ENCODE results near the gene FAM186B. TPM values are rescaled to one million over a fixed set of nuclear protein-coding genes. Genes with fewer than 3 reads are reported as not detected.

The FAM186B gene
- total RNA-seq, 1 experiment from 2014 or later, result 0.19 TPM

DNA sequence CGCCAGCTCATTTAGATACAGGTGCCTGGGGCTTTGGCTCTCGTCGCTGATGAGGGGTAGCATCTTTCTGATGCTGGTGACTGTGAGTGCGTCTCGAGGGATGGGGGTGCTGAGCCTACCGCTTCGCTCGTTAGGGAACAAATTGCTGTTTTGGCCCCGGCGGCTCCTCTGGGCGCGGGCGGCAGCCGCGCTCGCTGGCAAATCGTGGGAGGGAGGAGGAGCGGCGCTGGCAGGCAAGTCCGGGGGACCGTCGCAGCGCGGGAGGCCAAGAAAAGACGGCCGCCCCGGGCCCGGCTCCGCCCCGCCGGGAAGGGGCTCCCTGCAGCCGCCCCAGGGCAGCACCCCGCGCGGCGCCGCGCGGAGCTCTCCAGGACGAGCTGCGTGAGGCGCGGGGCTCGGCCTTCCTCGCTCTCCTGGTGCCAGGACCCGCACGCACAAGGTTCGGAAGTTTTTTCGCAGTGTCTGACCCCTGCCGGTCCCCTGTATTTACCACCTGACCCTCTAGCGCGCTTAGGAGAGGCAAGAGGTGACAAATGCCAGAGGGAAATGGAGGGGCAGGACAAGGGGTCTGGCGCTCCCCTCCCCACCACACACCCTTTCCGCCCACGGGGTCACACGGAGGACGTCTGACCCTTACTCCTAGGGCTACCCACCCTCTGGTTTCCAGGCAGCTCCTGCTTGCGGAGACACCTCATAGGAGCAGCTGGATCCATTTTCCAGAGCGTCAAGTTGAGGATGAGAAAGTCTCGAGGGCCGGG is 67.5 kb downstream of the FAM186B start:
- Histone ChIP-seq H3K36me3 (ENCODE audit: insufficient read depth, low read length, poor library complexity, severe bottlenecking) (no peaks in the 10 kb centered on the region), H3K27ac (ENCODE audit: low read depth, low read length, poor library complexity, severe bottlenecking) (no peak overlapping the region), H3K9me3 (ENCODE audit: low read depth, low read length, poor library complexity, severe bottlenecking) (no peaks in the 10 kb centered on the region), H3K4me1 (ENCODE audit: insufficient read depth, low read length, poor library complexity, severe bottlenecking) (peaks cover 11% of the 10 kb centered on the region), H3K4me3 (ENCODE audit: low read depth, low read length, poor library complexity, severe bottlenecking) (peak overlapping the region; percentile 60), H3K27me3 (replicated peaks; ENCODE audit: insufficient read depth, low read depth, low read length, poor library complexity) (no peaks in the 10 kb centered on the region)
- TF ChIP-seq, protein P1, sequence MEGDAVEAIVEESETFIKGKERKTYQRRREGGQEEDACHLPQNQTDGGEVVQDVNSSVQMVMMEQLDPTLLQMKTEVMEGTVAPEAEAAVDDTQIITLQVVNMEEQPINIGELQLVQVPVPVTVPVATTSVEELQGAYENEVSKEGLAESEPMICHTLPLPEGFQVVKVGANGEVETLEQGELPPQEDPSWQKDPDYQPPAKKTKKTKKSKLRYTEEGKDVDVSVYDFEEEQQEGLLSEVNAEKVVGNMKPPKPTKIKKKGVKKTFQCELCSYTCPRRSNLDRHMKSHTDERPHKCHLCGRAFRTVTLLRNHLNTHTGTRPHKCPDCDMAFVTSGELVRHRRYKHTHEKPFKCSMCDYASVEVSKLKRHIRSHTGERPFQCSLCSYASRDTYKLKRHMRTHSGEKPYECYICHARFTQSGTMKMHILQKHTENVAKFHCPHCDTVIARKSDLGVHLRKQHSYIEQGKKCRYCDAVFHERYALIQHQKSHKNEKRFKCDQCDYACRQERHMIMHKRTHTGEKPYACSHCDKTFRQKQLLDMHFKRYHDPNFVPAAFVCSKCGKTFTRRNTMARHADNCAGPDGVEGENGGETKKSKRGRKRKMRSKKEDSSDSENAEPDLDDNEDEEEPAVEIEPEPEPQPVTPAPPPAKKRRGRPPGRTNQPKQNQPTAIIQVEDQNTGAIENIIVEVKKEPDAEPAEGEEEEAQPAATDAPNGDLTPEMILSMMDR (conservative IDR thresholded peaks at IDR 0.05; ENCODE audit: low read depth, low read length), result no peak
- no peak for TF ChIP-seq EZH2 (IDR thresholded peaks at IDR 0.05; ENCODE audit: borderline replicate concordance, low read depth, low read length, poor library complexity, severe bottlenecking)
- POLR2A ChIA-PET (ENCODE audit: low non-redundant PET), result interaction anchor here (0.9 kb wide), 1 partner anchor 203 kb away, joined by 8 read pairs; no protein-coding TSS in a partner anchor
- peak; percentile 42 for DNase-seq (ENCODE audit: low spot score)
- intact Hi-C loops (cut with micrococcal nuclease; ENCODE audit: unreplicated experiment), result no loop called here
- CTCF ChIA-PET, result interaction anchor here (0.6 to 0.7 kb wide), 2 partner anchors 86 to 179 kb away, joined by 3 to 5 read pairs; partner anchors contain the start of gene PRPF40B
- no TSS peak for BruUV-seq (replicated peaks)

Other genes with a start within 250 kb of the FAM186B start
- gene SPATS2, start 238.2 kb downstream of the FAM186B start, total RNA-seq (2021), result 80.5 and 82.8 TPM in 2 replicates
- 4.0 and 4.5 TPM in 2 replicates for gene KCNH3, start 66.6 kb downstream of the FAM186B start, total RNA-seq (2021)
- 79.6 and 84.3 TPM in 2 replicates for gene MCRS1, start 37.5 kb downstream of the FAM186B start, total RNA-seq (2021)
- gene PRPF40B, start 17.9 kb upstream of the FAM186B start, total RNA-seq (2021), result 14.0 and 19.4 TPM in 2 replicates
- gene FMNL3, start 101.8 kb upstream of the FAM186B start, total RNA-seq (2021), result 22.0 and 27.7 TPM in 2 replicates
- 425 and 454 TPM in 2 replicates for gene TMBIM6, start 135.9 kb upstream of the FAM186B start, total RNA-seq (2021)
- gene NCKAP5L, start 222.8 kb upstream of the FAM186B start, total RNA-seq (2021), result 28.2 and 29.0 TPM in 2 replicates
- gene BCDIN3D, start 237.5 kb upstream of the FAM186B start, total RNA-seq (2021), result 5.7 and 6.4 TPM in 2 replicates